GM21528 (cell line): ENCODE data around the gene LRP2BP.

Experiments used
- ATAC-seq: cut with Tn5 transposase; IDR thresholded peaks from one replicate; pipeline ENCODE4 v1.9.1; 2021; ENCODE audit warnings: mild to moderate bottlenecking, moderate library complexity; ENCODE audit not compliant: unreplicated experiment, low FRiP score

Gene LRP2BP

DNA sequence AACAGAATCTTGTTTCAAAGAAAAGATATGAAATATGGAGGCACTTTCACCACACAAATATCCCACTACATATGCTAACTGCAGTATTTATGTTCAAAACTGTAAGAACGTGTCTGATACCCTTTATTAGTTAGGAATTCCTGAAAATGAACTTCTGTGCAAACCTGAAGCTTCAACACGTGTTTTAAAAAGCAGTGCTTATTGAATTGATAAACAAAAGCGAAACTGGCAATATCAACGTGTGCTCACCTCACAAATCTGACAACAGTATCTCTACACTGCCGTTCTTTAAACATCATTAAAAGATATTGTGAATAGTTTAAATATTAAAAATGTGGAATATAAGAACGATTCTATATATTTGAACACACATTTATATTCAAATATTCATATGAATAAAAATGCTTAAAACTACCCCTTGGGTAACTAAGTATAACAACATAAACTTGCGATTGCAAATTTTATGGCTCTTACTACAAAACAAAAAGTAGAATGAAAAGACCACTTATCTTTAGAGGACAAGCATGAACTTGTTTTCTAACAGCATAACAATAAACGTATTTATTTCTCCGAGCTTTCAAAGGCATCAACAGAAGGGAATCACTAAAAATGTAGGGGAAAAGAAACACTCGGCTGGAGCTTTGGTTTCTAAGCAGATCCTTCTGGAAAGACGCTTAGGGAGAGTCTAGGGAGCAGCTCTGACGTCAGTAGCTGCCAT, at the start of gene LRP2BP:
Gene LRP2BP, minus strand, starts transcription at position 687 of the 718 bp plus-strand sequence. CDS start 17,738 bp downstream, outside the sequence.
- ATAC-seq = no peak

- no peak for ATAC-seq
Measured at GRCh38 chr4:185445209-185445608, 49.5 kb upstream of the LRP2BP start.

DNA sequence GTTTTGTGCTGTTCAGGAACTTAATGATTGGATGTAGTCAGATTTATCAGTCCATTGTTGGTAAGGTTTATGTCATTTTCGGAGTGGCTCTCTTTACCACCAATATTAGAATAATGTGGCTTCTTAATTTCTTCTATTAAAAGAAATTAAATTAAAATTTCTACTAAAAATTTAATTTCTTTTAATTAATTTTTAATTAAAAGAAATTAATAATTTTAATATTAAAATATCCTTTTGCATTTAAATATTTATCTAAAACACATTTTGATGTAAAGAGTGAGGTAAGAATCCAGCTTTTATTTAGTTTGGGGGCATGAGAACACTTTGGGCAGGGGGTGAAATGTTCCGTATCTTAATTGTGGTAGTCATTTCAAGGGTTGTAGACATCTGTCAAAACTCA, 45.8 kb upstream of the LRP2BP start:
- no peak for ATAC-seq

- no peak for ATAC-seq
Measured at GRCh38 chr4:185437809-185438208, 42.1 kb upstream of the LRP2BP start.

GRCh38 chr4:185435466-185435865, 39.7 kb upstream of the LRP2BP start:
- no peak for ATAC-seq

GRCh38 chr4:185429660-185430059, 33.9 kb upstream of the LRP2BP start:
- ATAC-seq = no peak

- no peak for ATAC-seq
Measured at GRCh38 chr4:185426960-185427688, 31.4 kb upstream of the LRP2BP start.

DNA sequence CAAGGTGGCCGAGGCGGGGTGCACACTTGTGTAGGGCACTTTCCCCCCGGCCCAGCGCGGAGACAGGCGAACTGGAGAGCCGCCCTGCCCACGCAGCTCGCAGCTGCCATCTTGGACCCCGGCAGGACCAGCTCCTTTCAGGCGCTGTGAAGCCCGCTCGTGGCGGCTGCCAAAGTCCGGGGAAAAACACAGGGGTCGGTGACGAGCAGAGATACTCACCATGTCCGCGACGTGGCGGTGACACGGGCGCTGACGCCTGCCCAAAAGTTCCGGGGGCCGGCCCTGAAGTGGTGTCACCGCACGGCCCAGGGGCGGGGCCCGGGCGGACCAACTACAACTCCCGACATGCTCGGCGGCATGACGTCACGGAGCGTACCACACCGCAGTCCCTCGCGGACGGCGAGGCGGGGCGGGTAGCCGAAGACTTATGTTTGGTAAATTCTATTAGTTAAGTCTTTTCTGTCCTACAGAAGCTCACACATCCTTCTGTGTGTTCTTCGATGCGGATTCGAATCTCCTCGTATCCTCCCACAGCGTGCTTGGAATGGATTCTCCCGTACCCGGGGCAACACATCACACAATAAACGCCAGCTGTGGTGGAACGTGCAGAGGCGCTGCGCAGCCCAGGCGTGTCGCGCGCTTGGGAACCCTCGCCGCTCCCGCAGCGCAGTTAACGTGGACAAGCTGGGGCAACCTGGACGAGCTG, 30.1 kb upstream of the LRP2BP start, which contains the start of gene UFSP2:
Gene UFSP2, minus strand, starts transcription at position 318 of the 706 bp plus-strand sequence. Its CDS starts 96 bp downstream, at position 222.
- peak; percentile 97 for ATAC-seq

DNA sequence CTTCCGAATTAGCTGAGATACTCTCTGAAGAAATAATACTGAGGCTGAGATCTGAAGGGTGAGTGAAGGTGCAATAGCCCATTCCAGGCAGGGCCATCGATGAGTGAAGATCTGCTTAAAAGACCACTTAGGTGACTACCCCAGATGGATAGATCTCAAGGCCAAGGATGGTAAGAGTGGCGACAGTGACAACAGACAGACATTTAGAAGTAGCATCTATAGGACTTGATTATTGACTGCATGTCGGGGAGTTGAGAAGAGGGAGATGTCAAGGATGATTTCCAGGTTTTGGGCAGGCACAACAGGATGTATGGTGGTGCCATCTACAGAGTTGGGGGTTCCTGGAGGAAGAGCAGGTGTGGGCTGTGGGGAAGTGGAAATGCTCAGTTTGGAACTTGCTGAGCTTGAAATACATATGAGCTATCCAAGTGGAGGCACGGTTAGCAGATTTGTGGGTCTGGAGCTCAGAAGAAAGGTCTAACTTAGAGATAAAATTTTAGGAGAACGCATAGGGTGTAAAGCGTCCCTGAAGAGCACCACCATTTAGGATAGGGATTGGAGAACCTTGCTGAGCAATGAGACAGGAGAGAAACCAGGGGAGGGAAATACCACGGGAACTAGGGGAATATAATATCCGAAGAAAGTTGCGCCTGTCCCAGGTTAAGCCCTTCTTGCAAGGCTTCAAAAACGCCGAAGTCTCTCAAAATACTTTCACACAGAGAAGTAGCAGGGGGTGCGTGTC, 29.4 kb upstream of the LRP2BP start:
- peak; percentile 1 for ATAC-seq

- no peak for ATAC-seq
Measured at GRCh38 chr4:185421366-185422124, 25.8 kb upstream of the LRP2BP start.

DNA sequence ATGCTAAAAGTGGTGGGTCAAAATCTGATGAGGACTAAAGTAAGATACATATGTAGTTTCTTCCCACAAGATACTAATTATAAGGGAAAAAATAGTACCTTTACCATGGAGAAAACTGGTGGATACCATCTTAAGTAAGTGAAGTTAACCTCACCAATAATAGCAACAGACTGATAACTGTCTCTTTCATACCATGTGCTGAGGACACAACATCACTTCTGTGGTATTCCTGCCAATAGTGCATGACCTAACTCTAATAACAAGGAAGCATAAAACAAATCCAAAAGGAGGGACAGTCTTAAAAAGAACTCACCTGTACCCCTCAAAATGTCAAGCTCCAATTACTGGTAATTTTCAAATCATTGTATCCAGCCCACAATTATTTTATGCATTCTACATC, 21.2 kb upstream of the LRP2BP start:
- no peak for ATAC-seq

- ATAC-seq = no peak
Measured at GRCh38 chr4:185412412-185412811, 16.7 kb upstream of the LRP2BP start.

- no peak for ATAC-seq
Measured at GRCh38 chr4:185411849-185412248, 16.1 kb upstream of the LRP2BP start.

DNA sequence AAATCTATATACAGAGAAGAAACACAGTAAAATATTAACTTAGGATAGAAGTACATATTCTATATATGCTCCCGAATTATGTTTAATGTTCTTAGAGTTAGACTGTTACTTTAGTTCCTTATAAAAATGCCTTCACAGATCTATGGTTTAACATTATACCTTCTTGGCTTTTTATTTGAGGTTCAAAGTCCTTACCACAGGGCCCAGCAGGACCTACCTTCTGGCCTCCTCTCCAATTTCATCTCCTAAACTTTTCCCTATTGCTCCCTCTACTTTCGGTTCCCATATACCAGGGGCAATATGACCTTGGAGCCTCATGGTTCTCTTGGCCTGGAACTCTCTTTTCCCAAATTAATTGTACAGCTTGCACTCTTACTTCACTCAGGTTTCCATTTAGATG, 12.7 kb upstream of the LRP2BP start:
- ATAC-seq = no peak

DNA sequence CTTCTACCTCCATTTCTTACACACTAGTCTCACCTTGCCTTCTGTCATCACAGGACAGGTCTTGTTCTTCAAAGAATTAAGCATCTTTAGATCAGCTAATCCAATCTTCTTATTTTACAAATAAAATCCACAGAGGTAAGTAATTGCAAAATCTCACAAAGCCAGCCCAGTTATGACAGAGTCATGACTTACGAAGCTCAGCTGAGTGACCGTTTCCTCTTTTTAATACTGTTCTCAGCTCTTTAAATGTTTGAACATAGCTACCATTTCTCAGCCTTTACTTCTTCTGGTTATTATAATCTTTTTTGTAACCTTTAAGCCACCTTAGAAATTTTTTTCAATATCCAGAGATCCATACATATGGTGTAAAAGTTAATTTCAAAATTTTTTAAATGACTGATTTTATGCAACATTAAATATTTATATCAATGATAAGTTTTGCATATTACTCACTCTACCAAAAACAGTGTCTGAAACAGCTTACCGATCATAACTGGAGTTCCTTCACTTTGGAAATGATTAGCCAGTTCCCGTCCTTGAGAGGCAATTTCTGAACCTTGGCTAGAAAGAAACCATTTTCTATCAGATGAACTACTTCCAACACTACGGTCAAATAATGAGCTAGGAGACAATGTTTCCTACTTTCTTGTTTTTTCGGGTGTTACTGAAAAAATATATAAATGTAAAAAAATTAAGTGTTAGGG, 9.7 kb upstream of the LRP2BP start:
- ATAC-seq = peak; percentile 56

DNA sequence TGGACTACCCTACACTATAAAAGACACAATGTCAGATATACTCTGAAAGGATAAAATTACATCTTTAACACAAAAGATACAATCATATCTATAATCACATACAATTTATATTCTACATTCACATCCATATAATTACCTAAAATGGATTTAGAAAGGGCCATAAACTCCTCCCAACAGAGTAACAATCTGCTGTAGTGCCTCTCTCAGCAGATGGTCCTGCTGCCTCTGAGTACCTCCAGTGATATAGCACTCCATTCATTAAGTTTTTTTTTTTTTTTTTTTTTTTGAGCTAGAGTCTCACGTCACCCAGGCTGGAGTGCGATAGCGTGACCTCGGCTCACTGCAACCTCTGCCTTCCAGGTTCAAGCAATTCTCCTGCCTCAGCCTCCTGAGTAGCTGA, 8.3 kb upstream of the LRP2BP start:
- ATAC-seq = no peak

- ATAC-seq = no peak
Measured at GRCh38 chr4:185399466-185399865, 3.7 kb upstream of the LRP2BP start.

- no peak for ATAC-seq
Measured at GRCh38 chr4:185398618-185399017, 2.9 kb upstream of the LRP2BP start.

DNA sequence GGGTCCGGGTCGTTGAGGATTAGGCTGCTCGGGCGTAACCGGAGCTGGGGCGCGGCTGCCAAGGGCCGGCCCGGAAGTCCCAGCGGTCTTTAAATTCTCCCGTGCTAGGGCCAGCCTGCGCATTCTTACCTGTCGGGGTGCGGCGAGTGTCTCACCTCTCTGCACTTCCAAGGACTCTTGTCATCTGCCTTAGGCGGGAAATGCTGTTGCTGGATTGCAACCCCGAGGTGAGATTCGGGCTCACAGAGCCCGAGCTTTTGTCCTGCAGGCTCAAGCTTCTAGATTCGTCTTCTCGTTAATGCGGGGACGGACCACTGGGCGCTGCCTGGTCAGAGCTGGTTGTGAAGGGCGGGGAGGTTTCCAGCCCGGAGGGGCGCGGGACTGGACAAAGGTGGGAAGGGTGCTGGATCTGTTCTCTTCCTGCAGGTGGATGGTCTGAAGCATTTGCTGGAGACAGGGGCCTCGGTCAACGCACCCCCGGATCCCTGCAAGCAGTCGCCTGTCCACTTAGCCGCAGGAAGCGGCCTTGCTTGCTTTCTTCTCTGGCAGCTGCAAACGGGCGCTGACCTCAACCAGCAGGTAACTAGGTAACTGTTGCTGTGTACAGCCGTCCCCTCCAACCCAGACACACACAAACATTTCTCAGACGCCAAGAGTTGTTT, 1.1 kb upstream of the LRP2BP start, which contains the start of gene ANKRD37:
Gene ANKRD37, plus strand, starts transcription at position 118 of the 662 bp plus-strand sequence. Its CDS starts 83 bp downstream, at position 201.
- ATAC-seq = peak; percentile 10
